CD4-positive, alpha-beta T cell (primary cell): ENCODE measurements around the gene NCOA4. TPM values are rescaled to one million over a fixed set of nuclear protein-coding genes. Genes with fewer than 3 reads are reported as not detected.
A peak's percentile ranks its signal among the peaks of the same experiment; 100 is the strongest.

Experiments
- ATAC-seq: fragments of 200-7000 bp; cut with Tn5 transposase; one replicate; pipeline ENCODE4 v1.10.0; 2022; ENCODE audit warnings: mild to moderate bottlenecking; ENCODE audit not compliant: poor library complexity
- CTCF ChIA-PET: fragments of 350-600 bp; sonication (Branson Sonifier 250); formaldehyde crosslinking; loops from one replicate; lab custom pipeline; 2021; ENCODE audit warnings: antibody characterized with exemption, inconsistent platforms; lab: Charles Lee
- POLR2A ChIA-PET: fragments of 350-600 bp; sonication (Branson Sonifier 250); formaldehyde crosslinking; loops from one replicate; lab custom pipeline; 2021; ENCODE audit warnings: antibody characterized with exemption, inconsistent platforms; lab: Charles Lee
- DNase-seq, 14 experiments: peaks; one replicate each; pipeline ENCODE4 v3.0.0-alpha.2; 2013 to 2020; ENCODE audit warnings: mixed read lengths in 2 of 14
- H3K27ac ChIP-seq, 2 donors: one replicate each; pipeline versions ENCODE4 v1.5.1 to v1.7.0; 2013; ENCODE audit warnings: low read length in 2 of 2, low read depth in 1 of 2, mild to moderate bottlenecking in 1 of 2
- H3K27me3 ChIP-seq, 2 experiments: 1 replicate in 1 of 2; 2 replicates in 1 of 2; pipeline versions ENCODE4 v1.6.1 to v1.7.0; 2013; ENCODE audit warnings: low read length in 2 of 2, control low read depth in 1 of 2, mild to moderate bottlenecking in 1 of 2, moderate library complexity in 1 of 2; ENCODE audit not compliant: insufficient read depth in 2 of 2, control insufficient read depth in 1 of 2
- H3K36me3 ChIP-seq: one replicate; pipeline ENCODE4 v1.6.1; 2013; ENCODE audit warnings: low read length, control low read depth; ENCODE audit not compliant: insufficient read depth
- H3K4me1 ChIP-seq: one replicate; pipeline ENCODE4 v1.6.1; 2013; ENCODE audit warnings: low read length, control low read depth; ENCODE audit not compliant: insufficient read depth
- H3K4me3 ChIP-seq: one replicate; pipeline ENCODE4 v1.5.1; 2013; ENCODE audit warnings: mild to moderate bottlenecking, low read length, moderate library complexity
- H3K9me3 ChIP-seq, 2 experiments: 1 replicate in 1 of 2; 2 replicates in 1 of 2; pipeline versions ENCODE4 v1.6.1 to v1.7.0; 2013; ENCODE audit warnings: low read length in 2 of 2, mild to moderate bottlenecking in 2 of 2, control low read depth in 1 of 2, moderate library complexity in 1 of 2; ENCODE audit not compliant: control insufficient read depth in 1 of 2, insufficient read depth in 1 of 2
- H3K27ac Mint-ChIP-seq: one replicate; pipeline ENCODE4 v1.8.0; 2020; ENCODE audit warnings: mixed read lengths
- H3K27me3 Mint-ChIP-seq: one replicate; pipeline ENCODE4 v1.8.0; 2021; ENCODE audit warnings: mixed read lengths
- H3K36me3 Mint-ChIP-seq: one replicate; pipeline ENCODE4 v1.8.0; 2021; ENCODE audit warnings: low read depth, mixed read lengths
- H3K4me1 Mint-ChIP-seq: one replicate; pipeline ENCODE4 v1.8.0; 2021; ENCODE audit warnings: low read depth, mixed read lengths
- H3K4me3 Mint-ChIP-seq: one replicate; pipeline ENCODE4 v1.8.0; 2020; ENCODE audit warnings: mild to moderate bottlenecking, mixed read lengths
- H3K9me3 Mint-ChIP-seq: one replicate; pipeline ENCODE4 v1.8.0; 2020; ENCODE audit warnings: mixed read lengths
- intact Hi-C, 2 experiments: fragments of 100-400 bp; cut with DNase I in 1 of 2; cut with micrococcal nuclease in 1 of 2; formaldehyde crosslinking; loops; one replicate each; pipeline versions ENCODE4 v1.15.1 to v1.9.0; 2023 to 2025; cut with DNase I, micrococcal nuclease
- total RNA-seq, 174 experiments: library from RNA in 2 of 174; stranded (reverse) in 2 of 174; gene quantifications; one replicate each; pipeline ENCODE4 v1.2.3 and lab custom pipeline; 2021 to 2026
- TF ChIP-seq, protein P1 (sequence below): fragments of 200-600 bp; IDR thresholded peaks from one replicate; pipeline ENCODE4 v1.8.0; 2022; ENCODE audit warnings: antibody characterized with exemption, mild to moderate bottlenecking

The NCOA4 gene
- total RNA-seq, 2 experiments from 2014 or later, result 41.0 to 42.9 TPM

DNA sequence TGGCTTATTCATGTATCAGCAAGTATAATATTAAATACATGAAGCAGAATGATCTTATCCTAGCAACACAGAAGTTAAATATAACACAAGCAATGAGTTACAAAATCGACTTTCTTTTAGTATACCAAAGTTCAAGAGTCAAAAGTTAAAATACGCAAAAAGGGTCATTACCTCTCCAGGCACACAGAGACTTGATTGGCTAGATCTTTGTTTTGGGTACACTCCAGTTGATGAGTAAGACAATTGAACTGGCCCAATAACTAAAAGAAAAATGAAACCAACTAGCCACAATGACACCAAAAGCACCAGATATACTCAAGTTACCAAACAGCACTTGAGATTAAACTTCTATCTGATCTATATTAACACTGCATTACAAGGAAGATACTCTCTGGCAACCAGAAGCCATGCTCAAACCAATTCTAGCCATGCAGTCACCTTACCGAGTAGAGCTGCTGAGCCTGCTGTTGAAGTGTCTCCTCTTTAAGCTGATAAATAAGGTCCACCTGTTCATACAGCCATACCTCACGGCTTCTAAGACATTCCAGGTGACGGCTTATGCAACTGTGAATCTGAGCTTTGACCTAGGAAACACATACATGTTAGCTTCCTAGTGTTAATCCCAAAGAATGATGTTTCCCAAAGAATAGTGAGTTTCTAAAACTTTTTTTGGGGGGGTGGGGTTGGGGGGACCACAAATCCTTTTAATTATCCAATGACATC is 15.6 kb downstream of the NCOA4 start:
- Histone ChIP-seq H3K27ac (no peak overlapping the region), H3K4me1 (peaks cover 16% of the 10 kb centered on the region), H3K4me3 (no peak overlapping the region), H3K27me3 (no peaks in the 10 kb centered on the region), H3K36me3 (peaks cover 70% of the 10 kb centered on the region), H3K9me3 (no peaks in the 10 kb centered on the region)
- intact Hi-C loops, result no loop called here
- Mint-ChIP-seq H3K9me3 (no peaks in the 10 kb centered on the region), H3K4me1 (peaks cover 37% of the 10 kb centered on the region), H3K36me3 (peaks cover 67% of the 10 kb centered on the region), H3K27ac (peak overlapping the region; percentile 65), H3K27me3 (no peaks in the 10 kb centered on the region), H3K4me3 (no peak overlapping the region)
- POLR2A ChIA-PET, result no interaction called here
- ATAC-seq, result no peak
- CTCF ChIA-PET, result interaction anchor here (0.8 kb wide), 1 partner anchor 41 kb away, joined by 3 read pairs; no protein-coding TSS in a partner anchor
- TF ChIP-seq, protein P1, sequence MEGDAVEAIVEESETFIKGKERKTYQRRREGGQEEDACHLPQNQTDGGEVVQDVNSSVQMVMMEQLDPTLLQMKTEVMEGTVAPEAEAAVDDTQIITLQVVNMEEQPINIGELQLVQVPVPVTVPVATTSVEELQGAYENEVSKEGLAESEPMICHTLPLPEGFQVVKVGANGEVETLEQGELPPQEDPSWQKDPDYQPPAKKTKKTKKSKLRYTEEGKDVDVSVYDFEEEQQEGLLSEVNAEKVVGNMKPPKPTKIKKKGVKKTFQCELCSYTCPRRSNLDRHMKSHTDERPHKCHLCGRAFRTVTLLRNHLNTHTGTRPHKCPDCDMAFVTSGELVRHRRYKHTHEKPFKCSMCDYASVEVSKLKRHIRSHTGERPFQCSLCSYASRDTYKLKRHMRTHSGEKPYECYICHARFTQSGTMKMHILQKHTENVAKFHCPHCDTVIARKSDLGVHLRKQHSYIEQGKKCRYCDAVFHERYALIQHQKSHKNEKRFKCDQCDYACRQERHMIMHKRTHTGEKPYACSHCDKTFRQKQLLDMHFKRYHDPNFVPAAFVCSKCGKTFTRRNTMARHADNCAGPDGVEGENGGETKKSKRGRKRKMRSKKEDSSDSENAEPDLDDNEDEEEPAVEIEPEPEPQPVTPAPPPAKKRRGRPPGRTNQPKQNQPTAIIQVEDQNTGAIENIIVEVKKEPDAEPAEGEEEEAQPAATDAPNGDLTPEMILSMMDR, result no peak
- no peak for DNase-seq

DNA sequence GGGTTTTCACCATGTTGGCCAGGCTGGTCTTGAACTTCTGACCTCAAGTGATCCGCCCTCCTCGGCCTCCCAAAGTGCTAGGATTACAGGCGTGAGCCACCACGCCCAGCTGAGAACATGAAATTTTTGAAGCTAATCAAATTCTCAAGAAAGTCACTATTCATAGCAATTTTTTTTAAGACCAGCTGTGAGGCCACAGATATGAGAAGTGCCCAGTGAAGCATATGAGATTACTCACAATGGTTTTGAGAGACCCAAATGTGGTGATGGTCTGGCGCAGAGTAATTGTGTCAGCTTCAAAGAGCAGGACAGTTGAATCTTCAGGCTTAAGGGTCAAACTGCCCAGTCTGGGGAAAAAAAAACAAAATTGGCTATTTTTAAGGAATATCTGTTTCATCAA is 16.2 kb downstream of the NCOA4 start:
- ChIA-PET POLR2A (no interaction called here), CTCF (interaction anchor here (0.8 kb wide), 1 partner anchor 41 kb away, joined by 3 read pairs; no protein-coding TSS in a partner anchor)
- Mint-ChIP-seq H3K9me3 (no peaks in the 10 kb centered on the region), H3K27me3 (no peaks in the 10 kb centered on the region), H3K27ac (peak overlapping the region; percentile 65), H3K4me3 (no peak overlapping the region), H3K36me3 (peaks cover 73% of the 10 kb centered on the region), H3K4me1 (peaks cover 31% of the 10 kb centered on the region)
- intact Hi-C loops, result no loop called here
- Histone ChIP-seq H3K36me3 (peaks cover 75% of the 10 kb centered on the region), H3K4me3 (no peak overlapping the region), H3K27ac (no peak overlapping the region), H3K27me3 (no peaks in the 10 kb centered on the region), H3K9me3 (no peaks in the 10 kb centered on the region), H3K4me1 (peaks cover 12% of the 10 kb centered on the region)
- DNase-seq, result no peak
- TF ChIP-seq, protein P1, result no peak
- no peak for ATAC-seq

DNA sequence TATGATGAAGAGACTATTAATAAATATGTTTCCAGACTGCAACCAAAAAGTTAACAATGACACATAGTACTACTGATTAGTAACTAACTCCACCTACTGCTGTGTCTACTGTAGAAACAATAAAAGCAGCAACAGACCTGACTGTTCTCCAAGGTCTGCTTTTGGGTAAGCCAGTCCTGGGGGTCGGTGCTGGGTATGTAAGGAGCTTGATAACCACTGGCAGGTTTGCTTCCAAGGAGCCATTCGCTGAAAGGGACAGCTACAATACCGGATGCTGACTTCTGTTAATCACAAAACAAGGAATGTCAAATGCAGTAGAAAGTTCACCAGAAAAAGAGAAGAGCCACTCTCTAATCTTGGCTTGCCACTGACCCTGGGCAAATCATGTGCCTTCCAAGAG is 17.7 kb downstream of the NCOA4 start:
- Histone ChIP-seq H3K27me3 (no peaks in the 10 kb centered on the region), H3K9me3 (no peaks in the 10 kb centered on the region), H3K4me1 (peaks cover 5% of the 10 kb centered on the region), H3K4me3 (no peak overlapping the region), H3K27ac (no peak overlapping the region), H3K36me3 (peaks cover 87% of the 10 kb centered on the region)
- H3K27ac Mint-ChIP-seq, result no peak overlapping the region
- CTCF ChIA-PET, result no interaction called here
- ATAC-seq (no peak), DNase-seq (no peak)
- POLR2A ChIA-PET, result no interaction called here
- H3K27me3 Mint-ChIP-seq, result no peaks in the 10 kb centered on the region
- TF ChIP-seq, protein P1, result no peak
- no peaks in the 10 kb centered on the region for H3K9me3 Mint-ChIP-seq
- peaks cover 16% of the 10 kb centered on the region for H3K4me1 Mint-ChIP-seq
- H3K36me3 Mint-ChIP-seq, result peaks cover 87% of the 10 kb centered on the region
- no peak overlapping the region for H3K4me3 Mint-ChIP-seq
- intact Hi-C loops, result no loop called here
